IMR-90 (cell line): ENCODE data around the gene SLC38A9. TPM values are rescaled to one million over a fixed set of nuclear protein-coding genes. Genes with fewer than 3 reads are reported as not detected.

Source experiments
- ATAC-seq: fragments of 200-7000 bp; cut with Tn5 transposase; 2 replicates; pipeline ENCODE4 v1.9.1; 2020; ENCODE audit warnings: low read depth, mild to moderate bottlenecking, moderate library complexity
- BruUV-seq: library from RNA; stranded (reverse); fragments of 400-500 nt; replicated peaks from 2 replicates; lab custom pipeline; 2021; lab: Mats Ljungman, UMichigan
- CTCF ChIA-PET: fragments of 300-600 bp; formaldehyde crosslinking; extraction: SDS; loops from one replicate; lab custom pipeline; 2021; ENCODE audit warnings: antibody characterized with exemption; lab: Yijun Ruan, JAX
- POLR2A ChIA-PET: fragments of 300-600 bp; sonication (Branson Sonifier 250); formaldehyde crosslinking; loops from one replicate; lab custom pipeline; 2022; ENCODE audit warnings: antibody characterized with exemption; ENCODE audit not compliant: unreplicated experiment; lab: Charles Lee
- DNase-seq: peaks from one replicate; pipeline ENCODE4 v3.0.0; 2013
- H2AFZ ChIP-seq: replicated peaks from 2 replicates; pipeline ENCODE3; 2013; ENCODE audit warnings: low read length, mild to moderate bottlenecking; ENCODE audit not compliant: poor library complexity
- H2AK5ac ChIP-seq: 2 replicates; pipeline ENCODE4 v1.6.1; 2013; ENCODE audit warnings: low read depth, low read length, inconsistent platforms
- H2AK9ac ChIP-seq: replicated peaks from 2 replicates; pipeline ENCODE3; 2013; ENCODE audit warnings: mild to moderate bottlenecking, low read depth, low read length, moderate library complexity; ENCODE audit not compliant: poor library complexity
- H2BK120ac ChIP-seq: 2 replicates; pipeline ENCODE4 v1.6.1; 2013; ENCODE audit warnings: low read depth, low read length, inconsistent platforms
- H2BK15ac ChIP-seq: 3 replicates; pipeline ENCODE4 v1.6.1; 2013; ENCODE audit warnings: low read depth, low read length, inconsistent platforms
- H2BK20ac ChIP-seq: 2 replicates; pipeline ENCODE4 v1.6.1; 2013; ENCODE audit warnings: low read depth, mild to moderate bottlenecking, inconsistent platforms, low read length, moderate library complexity
- H2BK5ac ChIP-seq: 2 replicates; pipeline ENCODE4 v1.6.1; 2013; ENCODE audit warnings: mild to moderate bottlenecking, low read depth, low read length, inconsistent platforms; ENCODE audit not compliant: poor library complexity, severe bottlenecking
- H3K14ac ChIP-seq: replicated peaks from 2 replicates; pipeline ENCODE4 v1.6.1; 2013; ENCODE audit warnings: low read depth, low read length, inconsistent platforms
- H3K18ac ChIP-seq: 2 replicates; pipeline ENCODE4 v1.6.1; 2013; ENCODE audit warnings: low read depth, low read length, control low read depth
- H3K23ac ChIP-seq: 2 replicates; pipeline ENCODE4 v1.6.1; 2013; ENCODE audit warnings: low read depth, low read length, inconsistent platforms
- H3K27ac ChIP-seq: 2 replicates; pipeline ENCODE4 v1.5.1; 2013; ENCODE audit warnings: mild to moderate bottlenecking, control low read depth, low read length; ENCODE audit not compliant: insufficient read depth
- H3K27me3 ChIP-seq: 2 replicates; pipeline ENCODE4 v1.6.1; 2013; ENCODE audit warnings: low read length; ENCODE audit not compliant: control insufficient read depth, insufficient read depth
- H3K36me3 ChIP-seq: 2 replicates; pipeline ENCODE4 v1.6.1; 2013; ENCODE audit warnings: low read length, mixed read lengths; ENCODE audit not compliant: control insufficient read depth, insufficient read depth
- H3K4ac ChIP-seq: 2 replicates; pipeline ENCODE4 v1.6.1; 2013; ENCODE audit warnings: low read depth, low read length, inconsistent platforms
- H3K4me1 ChIP-seq: 2 replicates; pipeline ENCODE4 v1.6.1; 2013; ENCODE audit warnings: low read length, mixed read lengths; ENCODE audit not compliant: control insufficient read depth, insufficient read depth
- H3K4me2 ChIP-seq: 2 replicates; pipeline ENCODE4 v1.6.1; 2013; ENCODE audit warnings: low read depth, mild to moderate bottlenecking, control low read depth, low read length, moderate library complexity
- H3K4me3 ChIP-seq: 2 replicates; pipeline ENCODE4 v1.5.1; 2013; ENCODE audit warnings: low read depth, mild to moderate bottlenecking, control low read depth, low read length, moderate library complexity; ENCODE audit not compliant: insufficient read depth
- H3K56ac ChIP-seq: 2 replicates; pipeline ENCODE4 v1.6.1; 2013; ENCODE audit warnings: low read length, inconsistent platforms; ENCODE audit not compliant: insufficient read depth; ENCODE audit errors: extremely low read depth
- H3K79me1 ChIP-seq, 2 experiments: 2 replicates each; pipeline ENCODE4 v1.6.1; 2013; ENCODE audit warnings: low read length in 2 of 2, inconsistent platforms in 1 of 2, low read depth in 1 of 2
- H3K9ac ChIP-seq: 2 replicates; pipeline ENCODE4 v1.6.1; 2013; ENCODE audit warnings: low read depth, low read length, control low read depth
- H3K9me1 ChIP-seq: 2 replicates; pipeline ENCODE4 v1.6.1; 2013; ENCODE audit warnings: low read length, inconsistent platforms; ENCODE audit not compliant: insufficient read depth
- H3K9me3 ChIP-seq: 2 replicates; pipeline ENCODE4 v1.6.1; 2013; ENCODE audit warnings: low read length; ENCODE audit not compliant: control insufficient read depth, insufficient read depth
- H4K20me1 ChIP-seq: 2 replicates; pipeline ENCODE4 v1.6.1; 2013; ENCODE audit warnings: low read length, inconsistent platforms; ENCODE audit not compliant: insufficient read depth
- H4K5ac ChIP-seq: 2 replicates; pipeline ENCODE4 v1.6.1; 2013; ENCODE audit warnings: mild to moderate bottlenecking, low read depth, low read length, control low read depth
- H4K8ac ChIP-seq, 2 experiments: 2 replicates each; pipeline ENCODE4 v1.6.1; 2013; ENCODE audit warnings: low read depth in 2 of 2, low read length in 2 of 2, control low read depth in 1 of 2, inconsistent platforms in 1 of 2
- H4K91ac ChIP-seq: 2 replicates; pipeline ENCODE4 v1.6.1; 2013; ENCODE audit warnings: low read depth, low read length, inconsistent platforms; ENCODE audit not compliant: insufficient read depth
- BHLHE40 ChIP-seq: fragments of 150-350 bp; IDR thresholded peaks from 2 replicates; pipeline ENCODE4 v1.6.1; 2016; ENCODE audit warnings: mild to moderate bottlenecking, low read depth, low read length
- CEBPB ChIP-seq: IDR thresholded peaks from 2 replicates; pipeline ENCODE4 v1.6.1; 2012; ENCODE audit warnings: low read depth, low read length, improper control_type of control experiment
- CTCF ChIP-seq: conservative IDR thresholded peaks from 2 replicates; pipeline ENCODE4 v1.5.1; 2012; ENCODE audit warnings: mild to moderate bottlenecking, low read depth, low read length, improper control_type of control experiment
- ELK1 ChIP-seq: fragments of 150-350 bp; IDR thresholded peaks from 2 replicates; pipeline ENCODE4 v1.6.1; 2016; ENCODE audit warnings: low read depth, mild to moderate bottlenecking, low read length, moderate library complexity, borderline replicate concordance
- MAFK ChIP-seq: IDR thresholded peaks from 2 replicates; pipeline ENCODE4 v1.6.1; 2012; ENCODE audit warnings: low read depth, low read length, improper control_type of control experiment
- MAZ ChIP-seq: IDR thresholded peaks from 2 replicates; pipeline ENCODE4 v1.6.1; 2012; ENCODE audit warnings: low read depth, mild to moderate bottlenecking, low read length, improper control_type of control experiment, moderate library complexity, borderline replicate concordance
- MXI1 ChIP-seq: IDR thresholded peaks from 2 replicates; pipeline ENCODE4 v1.6.1; 2012; ENCODE audit warnings: low read depth, mild to moderate bottlenecking, low read length, moderate library complexity, borderline replicate concordance
- NFE2L2 ChIP-seq: fragments of 150-350 bp; IDR thresholded peaks from 2 replicates; pipeline ENCODE4 v1.6.1; 2016; ENCODE audit warnings: low read depth, mild to moderate bottlenecking, low read length
- POLR2A ChIP-seq: IDR thresholded peaks from 2 replicates; pipeline ENCODE4 v1.6.1; 2012; ENCODE audit warnings: mild to moderate bottlenecking, low read depth, low read length
- RAD21 ChIP-seq: IDR thresholded peaks from 2 replicates; pipeline ENCODE4 v1.6.1; 2012; ENCODE audit warnings: low read length, improper control_type of control experiment
- RCOR1 ChIP-seq: IDR thresholded peaks from 2 replicates; pipeline ENCODE4 v1.6.1; 2012; ENCODE audit warnings: mild to moderate bottlenecking, low read length, improper control_type of control experiment; ENCODE audit not compliant: insufficient replicate concordance
- SMC3 ChIP-seq: fragments of 150-350 bp; IDR thresholded peaks from 2 replicates; pipeline ENCODE4 v1.6.1; 2016; ENCODE audit warnings: low read depth, mild to moderate bottlenecking, antibody characterized with exemption, low read length, moderate library complexity
- USF2 ChIP-seq: fragments of 150-350 bp; IDR thresholded peaks from 2 replicates; pipeline ENCODE4 v1.6.1; 2017; ENCODE audit warnings: mild to moderate bottlenecking, antibody characterized with exemption, low read length, low read depth
- dilution Hi-C: fragments of 300-500 bp; cut with HindIII; formaldehyde crosslinking; loops from one replicate; pipeline ENCODE4 v1.14.3; 2018; ENCODE audit warnings: low sequenced_read_pairs; ENCODE audit not compliant: unreplicated experiment
- in situ Hi-C: fragments of 300-500 bp; cut with MboI; formaldehyde crosslinking; loops from 3 replicates; pipeline ENCODE4 v1.14.3; 2019; ENCODE audit warnings: low sequenced_read_pairs, inconsistent platforms, mixed read lengths
- intact Hi-C: fragments of 100-400 bp; cut with micrococcal nuclease; formaldehyde crosslinking; loops from 2 replicates; pipeline ENCODE4 v1.10.0; 2022
- polyA plus RNA-seq, 3 experiments: library from polyadenylated mRNA; depleted of rRNA; stranded (reverse); fragments of >200 nt; gene quantifications; 2 replicates each; pipeline ENCODE4 v1.2.3, GENCODE V29; 2012; ENCODE audit warnings: low replicate concordance in 1 of 3
- total RNA-seq: library from RNA; depleted of rRNA; stranded (reverse); fragments of >200 nt; gene quantifications from 2 replicates; pipeline ENCODE4 v1.2.3, GENCODE V29; 2012

SLC38A9 gene
- total and polyA plus RNA-seq, 2 of the 4 experiments (the other 2 are of a cell fraction): 10.5 to 24.2 TPM

- H3K4me3 ChIP-seq: no peak overlapping the region
- H4K5ac ChIP-seq: no peak overlapping the region
- CTCF ChIA-PET: no interaction called here
- no peak overlapping the region for H2BK120ac ChIP-seq
- no peak overlapping the region for H3K18ac ChIP-seq
- no peak overlapping the region for H3K4ac ChIP-seq
- dilution Hi-C loops: no loop called here
- H3K9me3 ChIP-seq: no peaks in the 10 kb centered on the region
- no peak overlapping the region for H3K9ac ChIP-seq
- POLR2A ChIA-PET: no interaction called here
- no peak overlapping the region for H4K91ac ChIP-seq
- no peaks in the 10 kb centered on the region for H3K79me1 ChIP-seq
- H3K36me3 ChIP-seq: no peaks in the 10 kb centered on the region
- no peaks in the 10 kb centered on the region for H4K20me1 ChIP-seq
- no peak overlapping the region for H2AK9ac ChIP-seq
- no peaks in the 10 kb centered on the region for H3K9me1 ChIP-seq
- in situ Hi-C loops: no loop called here
- no peaks in the 10 kb centered on the region for H3K27me3 ChIP-seq
- no peak for TF ChIP-seq RCOR1
- TF ChIP-seq MAZ: no peak
- no peak for TF ChIP-seq ELK1
- no peak for TF ChIP-seq POLR2A
- TF ChIP-seq BHLHE40: no peak
- no peak for TF ChIP-seq SMC3
- TF ChIP-seq MAFK: no peak
- no peak for TF ChIP-seq MXI1
- no peak for TF ChIP-seq NFE2L2
- no peak for TF ChIP-seq RAD21
- TF ChIP-seq CTCF: no peak
- TF ChIP-seq CEBPB: no peak
- TF ChIP-seq USF2: no peak
- no peak overlapping the region for H2AFZ ChIP-seq
- H3K4me2 ChIP-seq: no peak overlapping the region
- intact Hi-C loops: no loop called here
- no peak overlapping the region for H2BK15ac ChIP-seq
- no TSS peak for BruUV-seq
- no peak overlapping the region for H4K8ac ChIP-seq
- no peak overlapping the region for H2BK20ac ChIP-seq
- no peak overlapping the region for H2BK5ac ChIP-seq
- ATAC-seq (no peak), DNase-seq (no peak)
- H2AK5ac ChIP-seq: no peak overlapping the region
- H3K4me1 ChIP-seq: peaks cover 4% of the 10 kb centered on the region; the same call in 1 of the 2 replicates
- no peak overlapping the region for H3K14ac ChIP-seq
- H3K23ac ChIP-seq: no peak overlapping the region
- no peak overlapping the region for H3K56ac ChIP-seq
- H3K27ac ChIP-seq: no peak overlapping the region
Measured at GRCh38 chr5:55625913-55626312, 86.2 kb downstream of the SLC38A9 start.
